ENCODE data around the gene TSKS. TPM values are rescaled to one million over a fixed set of nuclear protein-coding genes. Genes with fewer than 3 reads are reported as not detected.

TSKS gene
- total RNA-seq, 4 donors from 2014 or later, result 0.49 to 4.0 TPM; not detected in 2

DNA sequence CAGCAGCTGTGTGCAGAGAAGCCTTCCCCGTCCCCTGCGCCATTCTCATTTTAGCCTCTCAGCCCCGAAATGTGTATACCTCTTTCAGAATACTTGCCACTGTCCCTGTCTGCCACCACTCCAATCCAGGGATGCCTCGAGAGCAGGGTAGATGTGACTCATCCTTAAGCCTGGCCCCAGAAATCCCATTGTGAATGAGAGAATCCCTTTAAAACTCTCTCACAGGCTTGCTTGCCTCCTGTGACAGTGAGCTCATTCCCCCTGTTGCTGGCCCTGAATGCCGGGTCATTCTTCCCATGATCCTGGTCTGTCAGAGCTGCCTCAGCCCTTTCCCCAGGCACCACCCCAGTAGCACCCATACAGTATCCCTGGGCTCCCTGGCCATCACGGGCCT is 13.3 kb upstream of the TSKS start:
- no peak for TF ChIP-seq POLR2A (IDR thresholded peaks at IDR 0.05)
- TF ChIP-seq, protein P1, sequence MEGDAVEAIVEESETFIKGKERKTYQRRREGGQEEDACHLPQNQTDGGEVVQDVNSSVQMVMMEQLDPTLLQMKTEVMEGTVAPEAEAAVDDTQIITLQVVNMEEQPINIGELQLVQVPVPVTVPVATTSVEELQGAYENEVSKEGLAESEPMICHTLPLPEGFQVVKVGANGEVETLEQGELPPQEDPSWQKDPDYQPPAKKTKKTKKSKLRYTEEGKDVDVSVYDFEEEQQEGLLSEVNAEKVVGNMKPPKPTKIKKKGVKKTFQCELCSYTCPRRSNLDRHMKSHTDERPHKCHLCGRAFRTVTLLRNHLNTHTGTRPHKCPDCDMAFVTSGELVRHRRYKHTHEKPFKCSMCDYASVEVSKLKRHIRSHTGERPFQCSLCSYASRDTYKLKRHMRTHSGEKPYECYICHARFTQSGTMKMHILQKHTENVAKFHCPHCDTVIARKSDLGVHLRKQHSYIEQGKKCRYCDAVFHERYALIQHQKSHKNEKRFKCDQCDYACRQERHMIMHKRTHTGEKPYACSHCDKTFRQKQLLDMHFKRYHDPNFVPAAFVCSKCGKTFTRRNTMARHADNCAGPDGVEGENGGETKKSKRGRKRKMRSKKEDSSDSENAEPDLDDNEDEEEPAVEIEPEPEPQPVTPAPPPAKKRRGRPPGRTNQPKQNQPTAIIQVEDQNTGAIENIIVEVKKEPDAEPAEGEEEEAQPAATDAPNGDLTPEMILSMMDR (IDR thresholded peaks at IDR 0.05), result no peak

DNA sequence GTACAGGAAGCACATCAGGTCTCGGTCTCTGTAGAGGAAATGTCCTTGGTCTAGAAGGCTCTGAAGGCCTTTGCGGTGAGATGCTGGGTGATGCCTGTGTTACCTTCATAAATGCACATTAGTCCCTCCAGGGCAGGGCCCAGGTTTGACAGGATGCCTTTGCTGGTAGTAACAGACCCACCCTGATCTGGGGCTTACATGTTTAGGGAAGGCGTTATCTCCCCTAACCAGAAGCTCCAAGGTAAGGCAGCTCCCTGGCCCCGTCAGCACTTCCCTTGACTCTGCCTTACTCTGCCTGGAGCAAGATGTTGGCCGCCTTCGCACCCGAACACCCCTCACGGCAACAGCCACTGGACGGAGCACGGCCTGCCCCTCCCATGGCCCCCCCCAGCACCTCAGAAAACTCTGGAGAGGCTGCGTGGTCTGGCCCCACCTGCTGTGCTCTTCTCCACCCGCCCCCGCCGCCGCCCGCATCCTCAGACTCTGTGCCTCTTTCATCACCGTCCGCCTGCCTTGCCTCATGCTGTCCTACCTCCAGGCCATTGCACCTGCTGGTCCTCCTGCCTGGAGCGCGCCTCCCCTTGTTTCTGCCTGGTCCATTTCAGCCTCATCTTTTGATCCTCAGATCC is 12.8 kb upstream of the TSKS start:
- DNase-seq (ENCODE audit: low spot score in 2 of 2), result no peak
- intact Hi-C loops (cut with DNase I; ENCODE audit: low total_unique reads), result no loop called here
- TF ChIP-seq, protein P1 (IDR thresholded peaks at IDR 0.05), result no peak
- TF ChIP-seq POLR2A (IDR thresholded peaks at IDR 0.05), result no peak
- H3K4me3 ChIP-seq (ENCODE audit: low read depth, poor library complexity, severe bottlenecking), result no peak overlapping the region
- WGBS, 2 donors, result 79 to 83% methylated on average over 20 of the region's 20 CpGs

More for the DNA sequence above, 13.3 kb upstream of the TSKS start:
- WGBS, 2 donors, result 80 to 90% methylated on average over 6 of the region's 6 CpGs
- intact Hi-C loops (cut with DNase I; ENCODE audit: low total_unique reads), result no loop called here
- H3K4me3 ChIP-seq (ENCODE audit: low read depth, poor library complexity, severe bottlenecking), result no peak overlapping the region
- no peak for DNase-seq (ENCODE audit: low spot score in 2 of 2)

DNA sequence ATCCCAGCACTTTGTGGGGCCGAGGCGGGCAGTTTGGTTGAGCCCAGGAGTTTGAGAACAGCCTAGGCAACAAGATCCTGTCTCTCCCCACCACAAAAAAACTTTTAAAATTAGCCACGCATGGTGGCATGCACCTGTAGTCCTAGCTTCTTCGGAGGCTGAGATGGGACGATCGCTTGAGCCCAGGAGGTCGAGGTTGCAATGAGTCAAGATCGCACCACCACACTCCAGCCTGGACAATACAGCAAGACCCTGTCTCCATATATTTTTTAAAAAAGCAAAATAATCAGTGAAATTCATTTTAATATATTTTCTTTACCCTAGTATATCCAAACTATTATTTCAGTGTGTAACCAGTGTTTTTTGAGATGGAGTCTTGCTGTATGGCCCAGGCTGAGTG is 11.9 kb upstream of the TSKS start:
- TF ChIP-seq POLR2A (IDR thresholded peaks at IDR 0.05), result no peak
- intact Hi-C loops (cut with DNase I; ENCODE audit: low total_unique reads), result no loop called here
- no peak for DNase-seq (ENCODE audit: low spot score in 2 of 2)
- no peak overlapping the region for H3K4me3 ChIP-seq (ENCODE audit: low read depth, poor library complexity, severe bottlenecking)
- 93 to 95% methylated on average over 8 of the region's 8 CpGs for WGBS, 2 donors

DNA sequence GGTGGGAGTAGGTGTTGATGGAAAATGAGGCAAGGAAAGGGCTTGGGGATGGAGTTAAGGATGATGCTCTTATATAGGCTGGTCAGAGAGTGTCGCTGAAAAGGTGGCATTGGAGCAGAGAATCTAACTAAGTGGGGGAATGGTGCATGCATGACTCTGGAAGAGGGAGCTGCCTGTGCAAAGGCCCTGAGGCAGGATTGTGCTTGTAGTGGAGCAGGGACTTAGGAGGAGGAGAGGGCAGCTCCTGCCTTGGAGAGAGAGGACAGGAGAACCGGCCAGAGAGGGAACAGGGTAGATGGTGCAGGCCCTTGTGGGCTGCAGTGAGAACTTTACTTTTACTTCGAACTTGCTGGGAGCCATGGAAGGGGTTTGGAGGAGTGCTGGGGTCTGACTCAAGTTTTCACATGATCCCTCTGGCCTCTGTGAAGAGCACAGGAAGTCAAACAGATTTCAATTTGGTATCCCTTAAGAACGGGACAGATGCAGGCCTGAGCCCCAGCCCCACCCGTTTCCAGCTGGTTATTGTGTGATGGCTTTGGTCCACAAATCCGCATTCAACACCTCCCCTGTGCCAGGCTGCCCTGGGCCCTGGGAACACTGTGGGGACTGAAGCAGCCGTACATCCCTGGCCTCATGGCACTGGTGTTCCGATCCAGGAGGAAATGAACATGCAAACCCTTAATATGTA is 10.7 kb upstream of the TSKS start:
- H3K4me3 ChIP-seq (ENCODE audit: low read depth, poor library complexity, severe bottlenecking), result no peak overlapping the region
- 55 to 69% methylated on average over 8 of the region's 8 CpGs for WGBS, 2 donors
- DNase-seq (ENCODE audit: low spot score in 2 of 2), result no peak
- TF ChIP-seq, protein P1 (IDR thresholded peaks at IDR 0.05), result no peak
- no peak for TF ChIP-seq POLR2A (IDR thresholded peaks at IDR 0.05)
- intact Hi-C loops (cut with DNase I; ENCODE audit: low total_unique reads), result no loop called here

DNA sequence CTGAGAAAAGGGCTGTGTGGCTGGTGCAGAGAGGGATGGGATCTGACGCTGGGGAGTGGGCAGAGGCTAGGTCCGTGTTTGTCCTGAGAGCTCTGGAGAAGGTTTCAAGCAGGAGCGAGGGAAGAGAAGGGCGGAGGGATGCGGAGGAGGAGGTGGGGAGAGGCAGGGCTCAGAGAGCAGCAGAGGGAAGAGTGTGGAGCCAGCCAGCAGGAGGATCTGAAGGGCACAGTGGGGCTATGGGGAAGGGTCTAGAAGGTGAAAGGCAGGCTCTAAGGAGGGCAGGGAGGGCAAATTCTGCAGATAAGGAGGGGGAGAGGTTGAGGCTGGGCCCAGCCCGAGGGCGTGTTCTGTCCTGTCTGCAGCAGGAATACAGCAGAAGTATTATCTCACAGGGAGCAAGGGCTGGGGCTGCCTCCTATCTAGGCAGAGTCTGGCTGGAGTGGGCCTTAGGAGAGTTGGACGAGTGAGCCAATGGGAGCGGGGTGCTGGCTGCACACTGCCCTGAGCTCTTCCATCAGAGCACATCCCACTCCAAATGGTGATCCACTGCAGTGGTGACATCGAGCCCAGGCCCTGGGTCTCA is 9.8 kb upstream of the TSKS start:
- no peak for DNase-seq (ENCODE audit: low spot score in 2 of 2)
- intact Hi-C loops (cut with DNase I; ENCODE audit: low total_unique reads), result no loop called here
- H3K4me3 ChIP-seq (ENCODE audit: low read depth, poor library complexity, severe bottlenecking), result no peak overlapping the region
- WGBS, 2 donors, result 60 to 73% methylated on average over 9 to 10 of the region's 10 CpGs
- TF ChIP-seq POLR2A (IDR thresholded peaks at IDR 0.05), result no peak
- TF ChIP-seq, protein P1 (IDR thresholded peaks at IDR 0.05), result no peak

DNA sequence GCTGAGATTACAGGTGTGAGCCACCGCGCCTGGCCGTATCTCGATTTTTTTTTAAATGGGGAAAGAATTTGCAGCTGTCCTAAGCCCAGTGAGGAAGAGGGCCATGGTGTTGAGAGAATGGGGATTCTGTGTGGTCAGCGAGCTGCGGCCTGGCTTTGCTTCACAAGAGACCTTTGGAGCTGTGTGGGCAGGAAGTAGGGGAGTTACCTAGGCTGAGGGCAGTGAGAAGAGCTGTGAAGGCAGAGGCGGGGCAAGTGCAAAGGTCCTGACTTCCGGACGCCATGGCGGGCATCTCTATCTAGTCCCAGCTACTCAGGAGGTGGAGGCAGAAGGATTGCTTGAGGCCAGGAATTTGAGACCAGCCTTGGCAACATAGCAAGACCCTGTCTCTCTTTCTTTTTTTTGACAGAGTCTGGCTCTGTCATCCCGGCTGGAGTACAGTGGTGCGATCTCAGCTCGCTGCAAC is 8.6 kb upstream of the TSKS start:
- WGBS, 2 donors, result 89 to 92% methylated on average over 13 of the region's 13 CpGs

More for the DNA sequence above, 8.6 kb upstream of the TSKS start:
- intact Hi-C loops (cut with DNase I; ENCODE audit: low total_unique reads), result no loop called here
- no peak overlapping the region for H3K4me3 ChIP-seq (ENCODE audit: low read depth, poor library complexity, severe bottlenecking)
- no peak for TF ChIP-seq POLR2A (IDR thresholded peaks at IDR 0.05)
- TF ChIP-seq, protein P1 (IDR thresholded peaks at IDR 0.05), result no peak
- DNase-seq (ENCODE audit: low spot score in 2 of 2), result no peak
